T-helper 1 cell treated with Interleukin-12 subunit alpha and Interleukin-12 subunit beta and Interleukin-4 antibody, amounts not matched to agents 30 μg/mL and 1 μg/mL, for 36 hours (primary cell): ENCODE results near the gene AKR1C2.
"Not testable (repeated sequence)": the region's sequence is repeated elsewhere in the genome, so short reads cannot be mapped to it uniquely, and the experiment has no call there.

Source experiments
- H3K27ac Mint-ChIP-seq: one replicate; pipeline ENCODE4 v1.8.0; 2021; ENCODE audit warnings: mild to moderate bottlenecking, mixed read lengths
- H3K27me3 Mint-ChIP-seq: one replicate; pipeline ENCODE4 v1.8.0; 2021; ENCODE audit warnings: low read depth, mixed read lengths
- H3K36me3 Mint-ChIP-seq: one replicate; pipeline ENCODE4 v1.8.0; 2021; ENCODE audit warnings: low read depth, mixed read lengths
- H3K4me1 Mint-ChIP-seq: one replicate; pipeline ENCODE4 v1.8.0; 2021; ENCODE audit warnings: low read depth, mixed read lengths
- H3K4me3 Mint-ChIP-seq: one replicate; pipeline ENCODE4 v1.8.0; 2021; ENCODE audit warnings: mild to moderate bottlenecking, moderate library complexity, mixed read lengths
- H3K9me3 Mint-ChIP-seq: one replicate; pipeline ENCODE4 v1.8.0; 2021; ENCODE audit warnings: mixed read lengths

AKR1C2 gene

DNA sequence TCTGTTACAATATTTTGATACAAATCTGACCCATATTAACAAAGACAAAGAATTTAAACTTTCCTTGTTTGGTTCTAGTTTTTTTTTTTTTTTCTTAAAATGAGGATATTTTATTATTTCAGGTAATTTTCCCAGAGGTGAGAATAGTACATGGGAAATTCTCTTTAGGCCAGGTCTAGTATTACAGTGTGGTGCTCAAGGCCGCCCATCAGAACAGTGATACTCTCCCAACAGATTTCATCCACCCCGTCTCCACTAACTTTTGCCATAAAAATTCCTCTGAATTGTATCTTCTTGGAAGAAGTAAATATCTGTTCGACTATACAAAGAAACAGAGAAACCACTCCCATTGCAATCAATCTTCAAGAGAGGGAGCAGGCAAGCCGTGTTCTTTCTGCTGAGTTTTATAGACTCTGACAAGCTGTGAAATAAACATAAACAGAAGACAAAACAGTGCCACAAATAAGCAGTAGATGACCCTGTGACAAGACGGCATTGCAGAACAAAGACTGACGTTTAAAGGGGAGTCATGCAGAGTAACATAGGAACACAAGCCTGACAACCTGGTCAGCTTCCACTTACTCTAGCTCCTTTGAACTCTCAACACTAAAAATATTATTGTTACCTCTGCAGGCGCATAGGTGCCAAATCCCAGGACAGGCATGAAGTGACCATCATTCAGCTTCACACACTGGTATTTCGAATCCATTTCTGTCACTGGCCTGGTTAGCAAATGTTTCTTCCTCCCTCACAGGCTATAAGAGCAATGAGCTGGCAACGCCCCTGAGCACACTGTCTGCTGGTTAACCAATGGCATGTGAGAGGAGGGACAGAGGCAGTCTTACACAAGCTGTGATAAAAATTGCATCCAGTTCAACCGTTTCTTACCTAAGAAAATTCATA, at the start of gene AKR1C2:
Gene AKR1C2 (minus strand): TSS at position 731 of the 903 bp plus-strand sequence. CDS start 22 bp downstream, at position 709.
- not testable (repeated sequence) for H3K27ac Mint-ChIP-seq, H3K27me3 Mint-ChIP-seq, H3K9me3 Mint-ChIP-seq, H3K4me3 Mint-ChIP-seq, H3K36me3 Mint-ChIP-seq, H3K4me1 Mint-ChIP-seq

GRCh38 chr10:5052951-5053500, 49.4 kb upstream of the AKR1C2 start:
- not testable (repeated sequence) for H3K4me3 Mint-ChIP-seq, H3K27ac Mint-ChIP-seq, H3K27me3 Mint-ChIP-seq, H3K36me3 Mint-ChIP-seq, H3K9me3 Mint-ChIP-seq, H3K4me1 Mint-ChIP-seq

DNA sequence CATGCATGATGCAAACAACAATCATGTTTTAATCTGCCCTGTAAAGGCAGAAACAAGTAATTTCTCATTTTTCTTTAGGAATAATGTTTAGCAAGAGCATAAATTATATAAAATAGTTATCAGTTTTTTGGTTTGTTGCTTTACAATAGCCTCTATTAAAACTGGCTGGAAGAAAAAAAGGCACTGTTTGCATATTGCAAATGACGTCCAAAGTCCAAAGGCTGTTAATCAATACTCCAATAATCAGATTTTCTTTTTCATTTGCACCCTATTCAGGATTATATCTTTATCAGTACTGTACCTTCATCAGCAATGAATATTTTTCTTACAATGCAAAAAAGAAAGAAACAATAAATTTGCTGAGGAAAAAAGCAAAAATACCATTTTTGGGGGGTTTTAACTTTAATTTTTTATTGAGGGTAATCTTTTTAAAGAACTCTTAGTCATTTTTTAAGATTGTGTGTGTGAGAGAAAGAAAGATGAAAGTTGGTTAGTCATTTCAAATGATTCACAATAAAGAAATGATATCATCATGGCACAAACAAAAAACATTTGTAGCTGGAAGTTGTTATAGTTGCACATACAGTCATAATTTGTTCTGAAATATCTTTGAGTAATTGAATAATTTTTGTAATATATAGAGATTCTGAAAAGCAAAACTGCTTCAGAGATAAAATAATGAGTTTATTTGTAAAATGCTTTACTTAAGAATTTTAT, 44.4 kb upstream of the AKR1C2 start:
- H3K4me3 Mint-ChIP-seq, result no peak overlapping the region
- peaks cover 8% of the 10 kb centered on the region for H3K9me3 Mint-ChIP-seq
- H3K4me1 Mint-ChIP-seq, result no peaks in the 10 kb centered on the region
- H3K27ac Mint-ChIP-seq, result no peak overlapping the region
- H3K36me3 Mint-ChIP-seq, result no peaks in the 10 kb centered on the region
- no peaks in the 10 kb centered on the region for H3K27me3 Mint-ChIP-seq

DNA sequence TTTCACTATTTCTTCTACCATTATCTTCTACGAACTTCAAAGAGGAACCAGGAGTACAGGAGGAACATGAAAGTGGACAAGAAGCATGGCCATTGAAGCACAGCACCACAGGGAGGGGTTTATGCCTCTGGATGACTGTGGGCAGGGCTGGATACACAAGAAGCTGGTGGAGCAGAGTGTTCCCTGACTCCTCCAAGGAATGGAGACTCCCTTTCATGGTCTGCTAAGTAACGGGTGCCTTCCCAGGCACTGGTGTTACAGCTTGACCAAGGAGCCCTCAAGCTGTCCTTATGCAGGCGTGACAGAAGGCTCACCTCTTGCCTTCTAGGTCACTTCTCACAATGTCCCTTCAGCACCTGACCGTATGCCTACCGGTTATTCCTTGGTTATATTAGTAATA, 43.4 kb upstream of the AKR1C2 start:
- H3K27me3 Mint-ChIP-seq, H3K4me1 Mint-ChIP-seq, H3K4me3 Mint-ChIP-seq, H3K27ac Mint-ChIP-seq, H3K36me3 Mint-ChIP-seq, H3K9me3 Mint-ChIP-seq: not testable (repeated sequence)

GRCh38 chr10:5046410-5046809, 42.8 kb upstream of the AKR1C2 start:
- Mint-ChIP-seq H3K9me3 (no peaks in the 10 kb centered on the region), H3K4me3 (no peak overlapping the region), H3K27ac (no peak overlapping the region), H3K27me3 (no peaks in the 10 kb centered on the region), H3K36me3 (no peaks in the 10 kb centered on the region), H3K4me1 (no peaks in the 10 kb centered on the region)

DNA sequence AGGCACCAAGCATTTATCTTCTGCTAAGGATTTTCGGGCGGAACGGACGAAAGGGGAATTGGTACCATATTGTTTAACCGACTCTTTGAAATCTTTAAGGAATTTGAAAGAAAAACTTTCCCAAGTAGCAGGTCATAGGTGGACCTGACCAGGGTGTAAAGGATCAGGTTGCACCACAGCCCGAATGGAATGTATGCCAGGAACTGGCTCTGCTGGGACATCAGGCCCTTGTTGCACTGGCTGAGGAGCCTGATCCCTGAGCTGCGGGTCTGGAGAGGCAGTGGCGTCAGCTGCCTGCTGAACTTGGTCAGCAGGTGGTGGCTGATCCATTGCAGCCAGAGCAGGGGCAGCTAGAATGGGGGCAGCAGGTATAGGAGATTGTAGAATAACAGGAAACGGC, 41.4 kb upstream of the AKR1C2 start:
- H3K4me3 Mint-ChIP-seq, result no peak overlapping the region
- H3K36me3 Mint-ChIP-seq, result no peaks in the 10 kb centered on the region
- H3K9me3 Mint-ChIP-seq, result no peaks in the 10 kb centered on the region
- H3K27me3 Mint-ChIP-seq, result no peaks in the 10 kb centered on the region
- H3K4me1 Mint-ChIP-seq, result no peaks in the 10 kb centered on the region
- H3K27ac Mint-ChIP-seq, result no peak overlapping the region

- no peaks in the 10 kb centered on the region for H3K4me1 Mint-ChIP-seq
- no peaks in the 10 kb centered on the region for H3K36me3 Mint-ChIP-seq
- H3K9me3 Mint-ChIP-seq, result no peaks in the 10 kb centered on the region
- H3K27me3 Mint-ChIP-seq, result no peaks in the 10 kb centered on the region
- no peak overlapping the region for H3K27ac Mint-ChIP-seq
- no peak overlapping the region for H3K4me3 Mint-ChIP-seq
Measured at GRCh38 chr10:5043716-5044115, 40.1 kb upstream of the AKR1C2 start.

GRCh38 chr10:5042922-5043321, 39.3 kb upstream of the AKR1C2 start:
- H3K9me3 Mint-ChIP-seq, result no peaks in the 10 kb centered on the region
- H3K27me3 Mint-ChIP-seq, result no peaks in the 10 kb centered on the region
- H3K36me3 Mint-ChIP-seq, result no peaks in the 10 kb centered on the region
- H3K4me1 Mint-ChIP-seq, result no peaks in the 10 kb centered on the region
- no peak overlapping the region for H3K27ac Mint-ChIP-seq
- H3K4me3 Mint-ChIP-seq, result no peak overlapping the region

DNA sequence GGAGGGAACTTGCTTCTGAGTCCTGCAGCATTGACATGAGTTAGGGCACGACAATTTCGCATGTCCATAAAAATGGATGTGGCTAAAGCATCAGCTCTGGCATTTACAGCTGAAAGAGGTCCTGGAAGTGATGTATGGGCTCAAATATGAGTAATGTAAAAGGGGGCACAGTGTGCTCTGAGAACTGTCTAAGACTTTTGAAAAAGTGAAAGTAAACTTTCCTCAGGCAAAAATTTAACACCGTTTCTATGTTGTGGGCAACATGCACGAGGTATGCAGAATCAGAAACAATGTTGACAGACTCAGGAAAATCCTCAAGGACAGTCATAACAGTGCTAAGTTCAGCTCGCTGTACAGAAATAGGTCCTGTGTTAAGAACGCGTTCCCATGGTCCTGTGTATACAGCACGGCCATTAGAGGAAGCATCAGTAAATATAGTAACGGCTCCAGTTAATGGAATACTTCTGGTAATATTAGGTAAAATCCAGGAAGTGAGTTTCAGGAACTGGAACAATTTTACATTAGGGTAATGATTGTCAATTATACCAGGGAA, 37.9 kb upstream of the AKR1C2 start:
- no peaks in the 10 kb centered on the region for H3K4me1 Mint-ChIP-seq
- H3K27me3 Mint-ChIP-seq, result no peaks in the 10 kb centered on the region
- H3K27ac Mint-ChIP-seq, result no peak overlapping the region
- H3K4me3 Mint-ChIP-seq, result no peak overlapping the region
- H3K9me3 Mint-ChIP-seq, result no peaks in the 10 kb centered on the region
- H3K36me3 Mint-ChIP-seq, result no peaks in the 10 kb centered on the region

DNA sequence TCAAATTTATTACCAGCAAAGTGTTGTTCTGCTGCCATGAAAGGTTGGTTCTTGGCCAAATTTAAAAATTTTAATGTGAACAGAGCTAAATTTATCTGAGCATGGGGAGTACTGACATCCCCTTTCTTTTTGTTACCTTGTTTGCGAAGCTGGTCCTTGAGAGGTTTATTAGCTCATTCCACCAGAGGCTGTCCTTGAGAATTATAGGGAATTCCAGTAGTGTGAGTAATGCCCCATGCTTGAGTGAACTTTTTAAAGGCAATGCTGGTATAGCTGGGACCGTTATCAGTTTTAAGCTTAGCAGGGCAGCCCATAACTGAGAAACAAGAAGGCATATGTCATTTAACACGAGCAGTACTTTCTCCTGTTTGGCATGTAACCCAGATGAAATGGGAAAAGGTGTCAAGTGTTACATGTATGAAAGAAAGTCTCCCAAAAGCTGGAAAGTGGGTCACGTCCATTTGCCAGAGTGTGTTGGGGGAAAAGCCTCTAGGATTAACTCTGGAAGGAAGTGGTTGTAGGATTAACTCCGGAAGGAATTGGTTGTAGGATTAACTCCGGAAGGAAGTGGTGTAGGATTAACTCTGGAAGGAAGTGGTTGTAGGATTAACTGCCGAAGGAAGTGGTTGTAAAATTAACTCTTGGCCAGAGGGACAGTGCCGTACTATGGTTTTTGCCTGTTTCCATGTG, 37.3 kb upstream of the AKR1C2 start:
- H3K36me3 Mint-ChIP-seq, result no peaks in the 10 kb centered on the region

GRCh38 chr10:5040010-5040673, 36.5 kb upstream of the AKR1C2 start:
- H3K27ac Mint-ChIP-seq, result no peak overlapping the region
- H3K4me1 Mint-ChIP-seq, result no peaks in the 10 kb centered on the region
- no peaks in the 10 kb centered on the region for H3K36me3 Mint-ChIP-seq
- peaks cover 6% of the 10 kb centered on the region for H3K9me3 Mint-ChIP-seq
- H3K4me3 Mint-ChIP-seq, result no peak overlapping the region
- no peaks in the 10 kb centered on the region for H3K27me3 Mint-ChIP-seq

More for the DNA sequence above, 37.3 kb upstream of the AKR1C2 start:
- H3K27ac Mint-ChIP-seq, result no peak overlapping the region
- no peak overlapping the region for H3K4me3 Mint-ChIP-seq
- no peaks in the 10 kb centered on the region for H3K27me3 Mint-ChIP-seq
- no peaks in the 10 kb centered on the region for H3K9me3 Mint-ChIP-seq
- H3K4me1 Mint-ChIP-seq, result no peaks in the 10 kb centered on the region

DNA sequence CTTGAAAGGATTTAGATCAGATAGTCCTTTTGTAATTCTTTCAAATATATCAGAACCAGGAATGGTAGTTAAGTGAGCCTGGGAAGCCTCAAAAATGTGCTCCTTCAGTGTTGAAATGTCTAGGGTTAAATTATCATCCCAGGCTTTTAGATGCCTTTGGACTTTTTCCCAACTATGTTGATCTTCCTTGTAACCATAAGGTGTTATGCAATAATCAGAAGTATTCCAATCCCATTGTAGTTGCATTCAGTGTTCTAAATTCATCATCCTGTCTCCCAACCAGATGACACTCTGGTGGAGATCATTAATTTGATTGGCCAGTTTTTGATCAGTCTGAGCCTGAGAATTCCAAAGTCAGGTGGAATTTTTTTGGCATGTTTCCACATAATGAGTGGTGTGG, 35.1 kb upstream of the AKR1C2 start:
- Mint-ChIP-seq H3K27me3 (no peaks in the 10 kb centered on the region), H3K4me3 (no peak overlapping the region), H3K27ac (no peak overlapping the region), H3K9me3 (peaks cover 9% of the 10 kb centered on the region), H3K36me3 (no peaks in the 10 kb centered on the region), H3K4me1 (no peaks in the 10 kb centered on the region)

- Mint-ChIP-seq H3K27ac (no peak overlapping the region), H3K36me3 (no peaks in the 10 kb centered on the region), H3K4me3 (no peak overlapping the region), H3K27me3 (no peaks in the 10 kb centered on the region), H3K9me3 (peaks cover 11% of the 10 kb centered on the region), H3K4me1 (no peaks in the 10 kb centered on the region)
Measured at GRCh38 chr10:5038101-5038500, 34.4 kb upstream of the AKR1C2 start.

DNA sequence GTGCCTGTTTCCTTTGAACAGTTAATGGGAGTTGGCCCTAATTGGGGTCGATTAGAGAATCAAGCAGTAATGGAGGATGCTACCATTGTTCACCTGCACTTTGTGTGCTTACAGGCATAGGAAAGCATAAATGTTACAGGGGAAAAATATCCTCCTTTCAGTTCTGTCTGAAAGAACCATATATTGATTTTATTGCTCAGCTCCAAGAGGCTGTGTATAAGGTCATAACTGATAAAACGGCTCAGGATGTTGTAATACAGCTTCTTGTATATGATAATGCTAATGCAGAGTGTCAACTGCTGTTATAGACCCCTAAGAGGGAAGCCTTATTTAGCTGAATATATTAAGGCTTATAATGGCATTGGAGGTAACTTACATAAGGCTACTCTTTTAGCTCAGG, 32.9 kb upstream of the AKR1C2 start:
- peaks cover 1% of the 10 kb centered on the region for H3K36me3 Mint-ChIP-seq

More for the DNA sequence above, 32.9 kb upstream of the AKR1C2 start:
- Mint-ChIP-seq H3K9me3 (peaks cover 14% of the 10 kb centered on the region), H3K4me1 (no peaks in the 10 kb centered on the region), H3K27me3 (no peaks in the 10 kb centered on the region), H3K27ac (no peak overlapping the region), H3K4me3 (no peak overlapping the region)
